Esophagus squamous epithelium (tissue), 4 donors: ENCODE measurements around the gene EFS.

Source experiments
- CTCF ChIP-seq, 6 experiments: fragments of 450-650 bp in 4 of 6; fragments of 200-600 bp in 2 of 6; sonication (generic) in 2 of 6; IDR thresholded peaks; one replicate each; pipeline ENCODE4 v1.5.1; 2016 to 2019; ENCODE audit warnings: antibody characterized with exemption in 6 of 6, mild to moderate bottlenecking in 4 of 6, moderate library complexity in 4 of 6
- POLR2A ChIP-seq, 4 donors: fragments of 450-650 bp; IDR thresholded peaks; one replicate each; pipeline ENCODE4 v1.6.1; 2017; ENCODE audit warnings: antibody characterized with exemption in 4 of 4, mild to moderate bottlenecking in 4 of 4, moderate library complexity in 3 of 4

- TF ChIP-seq POLR2A (IDR thresholded peaks at IDR 0.05) (no peak), CTCF (IDR thresholded peaks at IDR 0.05) (no peak)
These were observed 34.2 kb upstream of the EFS start for GRCh38 chr14:23399136-23399535.
